IMR-90 (cell line): ENCODE measurements around the gene CAMK2G. TPM values are rescaled to one million over a fixed set of nuclear protein-coding genes. Genes with fewer than 3 reads are reported as not detected.

Experiments
- ATAC-seq: fragments of 200-7000 bp; cut with Tn5 transposase; 2 replicates; pipeline ENCODE4 v1.9.1; 2020; ENCODE audit warnings: low read depth, mild to moderate bottlenecking, moderate library complexity
- BruUV-seq: library from RNA; stranded (reverse); fragments of 400-500 nt; replicated peaks from 2 replicates; lab custom pipeline; 2021; lab: Mats Ljungman, UMichigan
- CTCF ChIA-PET: fragments of 300-600 bp; formaldehyde crosslinking; extraction: SDS; loops from one replicate; lab custom pipeline; 2021; ENCODE audit warnings: antibody characterized with exemption; lab: Yijun Ruan, JAX
- POLR2A ChIA-PET: fragments of 300-600 bp; sonication (Branson Sonifier 250); formaldehyde crosslinking; loops from one replicate; lab custom pipeline; 2022; ENCODE audit warnings: antibody characterized with exemption; ENCODE audit not compliant: unreplicated experiment; lab: Charles Lee
- DNase-seq: peaks from one replicate; pipeline ENCODE4 v3.0.0; 2013
- H2AFZ ChIP-seq: replicated peaks from 2 replicates; pipeline ENCODE3; 2013; ENCODE audit warnings: low read length, mild to moderate bottlenecking; ENCODE audit not compliant: poor library complexity
- H2AK5ac ChIP-seq: 2 replicates; pipeline ENCODE4 v1.6.1; 2013; ENCODE audit warnings: low read depth, low read length, inconsistent platforms
- H2AK9ac ChIP-seq: replicated peaks from 2 replicates; pipeline ENCODE3; 2013; ENCODE audit warnings: mild to moderate bottlenecking, low read depth, low read length, moderate library complexity; ENCODE audit not compliant: poor library complexity
- H2BK120ac ChIP-seq: 2 replicates; pipeline ENCODE4 v1.6.1; 2013; ENCODE audit warnings: low read depth, low read length, inconsistent platforms
- H2BK15ac ChIP-seq: 3 replicates; pipeline ENCODE4 v1.6.1; 2013; ENCODE audit warnings: low read depth, low read length, inconsistent platforms
- H2BK20ac ChIP-seq: 2 replicates; pipeline ENCODE4 v1.6.1; 2013; ENCODE audit warnings: low read depth, mild to moderate bottlenecking, inconsistent platforms, low read length, moderate library complexity
- H2BK5ac ChIP-seq: 2 replicates; pipeline ENCODE4 v1.6.1; 2013; ENCODE audit warnings: mild to moderate bottlenecking, low read depth, low read length, inconsistent platforms; ENCODE audit not compliant: poor library complexity, severe bottlenecking
- H3K14ac ChIP-seq: replicated peaks from 2 replicates; pipeline ENCODE4 v1.6.1; 2013; ENCODE audit warnings: low read depth, low read length, inconsistent platforms
- H3K18ac ChIP-seq: 2 replicates; pipeline ENCODE4 v1.6.1; 2013; ENCODE audit warnings: low read depth, low read length, control low read depth
- H3K23ac ChIP-seq: 2 replicates; pipeline ENCODE4 v1.6.1; 2013; ENCODE audit warnings: low read depth, low read length, inconsistent platforms
- H3K27ac ChIP-seq: 2 replicates; pipeline ENCODE4 v1.5.1; 2013; ENCODE audit warnings: mild to moderate bottlenecking, control low read depth, low read length; ENCODE audit not compliant: insufficient read depth
- H3K27me3 ChIP-seq: 2 replicates; pipeline ENCODE4 v1.6.1; 2013; ENCODE audit warnings: low read length; ENCODE audit not compliant: control insufficient read depth, insufficient read depth
- H3K36me3 ChIP-seq: 2 replicates; pipeline ENCODE4 v1.6.1; 2013; ENCODE audit warnings: low read length, mixed read lengths; ENCODE audit not compliant: control insufficient read depth, insufficient read depth
- H3K4ac ChIP-seq: 2 replicates; pipeline ENCODE4 v1.6.1; 2013; ENCODE audit warnings: low read depth, low read length, inconsistent platforms
- H3K4me1 ChIP-seq: 2 replicates; pipeline ENCODE4 v1.6.1; 2013; ENCODE audit warnings: low read length, mixed read lengths; ENCODE audit not compliant: control insufficient read depth, insufficient read depth
- H3K4me2 ChIP-seq: 2 replicates; pipeline ENCODE4 v1.6.1; 2013; ENCODE audit warnings: low read depth, mild to moderate bottlenecking, control low read depth, low read length, moderate library complexity
- H3K4me3 ChIP-seq: 2 replicates; pipeline ENCODE4 v1.5.1; 2013; ENCODE audit warnings: low read depth, mild to moderate bottlenecking, control low read depth, low read length, moderate library complexity; ENCODE audit not compliant: insufficient read depth
- H3K56ac ChIP-seq: 2 replicates; pipeline ENCODE4 v1.6.1; 2013; ENCODE audit warnings: low read length, inconsistent platforms; ENCODE audit not compliant: insufficient read depth; ENCODE audit errors: extremely low read depth
- H3K79me1 ChIP-seq, 2 experiments: 2 replicates each; pipeline ENCODE4 v1.6.1; 2013; ENCODE audit warnings: low read length in 2 of 2, inconsistent platforms in 1 of 2, low read depth in 1 of 2
- H3K9ac ChIP-seq: 2 replicates; pipeline ENCODE4 v1.6.1; 2013; ENCODE audit warnings: low read depth, low read length, control low read depth
- H3K9me1 ChIP-seq: 2 replicates; pipeline ENCODE4 v1.6.1; 2013; ENCODE audit warnings: low read length, inconsistent platforms; ENCODE audit not compliant: insufficient read depth
- H3K9me3 ChIP-seq: 2 replicates; pipeline ENCODE4 v1.6.1; 2013; ENCODE audit warnings: low read length; ENCODE audit not compliant: control insufficient read depth, insufficient read depth
- H4K20me1 ChIP-seq: 2 replicates; pipeline ENCODE4 v1.6.1; 2013; ENCODE audit warnings: low read length, inconsistent platforms; ENCODE audit not compliant: insufficient read depth
- H4K5ac ChIP-seq: 2 replicates; pipeline ENCODE4 v1.6.1; 2013; ENCODE audit warnings: mild to moderate bottlenecking, low read depth, low read length, control low read depth
- H4K8ac ChIP-seq, 2 experiments: 2 replicates each; pipeline ENCODE4 v1.6.1; 2013; ENCODE audit warnings: low read depth in 2 of 2, low read length in 2 of 2, control low read depth in 1 of 2, inconsistent platforms in 1 of 2
- H4K91ac ChIP-seq: 2 replicates; pipeline ENCODE4 v1.6.1; 2013; ENCODE audit warnings: low read depth, low read length, inconsistent platforms; ENCODE audit not compliant: insufficient read depth
- BHLHE40 ChIP-seq: fragments of 150-350 bp; IDR thresholded peaks from 2 replicates; pipeline ENCODE4 v1.6.1; 2016; ENCODE audit warnings: mild to moderate bottlenecking, low read depth, low read length
- CEBPB ChIP-seq: IDR thresholded peaks from 2 replicates; pipeline ENCODE4 v1.6.1; 2012; ENCODE audit warnings: low read depth, low read length, improper control_type of control experiment
- CHD1 ChIP-seq: IDR thresholded peaks from 2 replicates; pipeline ENCODE4 v1.6.1; 2012; ENCODE audit warnings: low read depth, low read length, improper control_type of control experiment
- FOS ChIP-seq: fragments of 150-350 bp; IDR thresholded peaks from 2 replicates; pipeline ENCODE4 v1.6.1; 2016; ENCODE audit warnings: low read depth, low read length
- MAFK ChIP-seq: IDR thresholded peaks from 2 replicates; pipeline ENCODE4 v1.6.1; 2012; ENCODE audit warnings: low read depth, low read length, improper control_type of control experiment
- MXI1 ChIP-seq: IDR thresholded peaks from 2 replicates; pipeline ENCODE4 v1.6.1; 2012; ENCODE audit warnings: low read depth, mild to moderate bottlenecking, low read length, moderate library complexity, borderline replicate concordance
- POLR2A ChIP-seq: IDR thresholded peaks from 2 replicates; pipeline ENCODE4 v1.6.1; 2012; ENCODE audit warnings: mild to moderate bottlenecking, low read depth, low read length
- RAD21 ChIP-seq: IDR thresholded peaks from 2 replicates; pipeline ENCODE4 v1.6.1; 2012; ENCODE audit warnings: low read length, improper control_type of control experiment
- RCOR1 ChIP-seq: IDR thresholded peaks from 2 replicates; pipeline ENCODE4 v1.6.1; 2012; ENCODE audit warnings: mild to moderate bottlenecking, low read length, improper control_type of control experiment; ENCODE audit not compliant: insufficient replicate concordance
- RFX5 ChIP-seq: IDR thresholded peaks from 2 replicates; pipeline ENCODE4 v1.8.0; 2012; ENCODE audit warnings: low read depth, mild to moderate bottlenecking, low read length, moderate library complexity
- SMC3 ChIP-seq: fragments of 150-350 bp; IDR thresholded peaks from 2 replicates; pipeline ENCODE4 v1.6.1; 2016; ENCODE audit warnings: low read depth, mild to moderate bottlenecking, antibody characterized with exemption, low read length, moderate library complexity
- WGBS, 2 experiments: methylation state at CpG; one replicate each; pipeline versions ENCODE4 v1.1.5 to v1.1.7; 2013; ENCODE audit warnings: missing lambda C conversion rate in 2 of 2; ENCODE audit not compliant: insufficient read length in 1 of 2; ENCODE audit errors: extremely low coverage in 2 of 2; 5-methylcytosine and 5-hydroxymethylcytosine counted together
- dilution Hi-C: fragments of 300-500 bp; cut with HindIII; formaldehyde crosslinking; loops from one replicate; pipeline ENCODE4 v1.14.3; 2018; ENCODE audit warnings: low sequenced_read_pairs; ENCODE audit not compliant: unreplicated experiment
- in situ Hi-C: fragments of 300-500 bp; cut with MboI; formaldehyde crosslinking; loops from 3 replicates; pipeline ENCODE4 v1.14.3; 2019; ENCODE audit warnings: low sequenced_read_pairs, inconsistent platforms, mixed read lengths
- intact Hi-C: fragments of 100-400 bp; cut with micrococcal nuclease; formaldehyde crosslinking; loops from 2 replicates; pipeline ENCODE4 v1.10.0; 2022
- polyA plus RNA-seq, 3 experiments: library from polyadenylated mRNA; depleted of rRNA; stranded (reverse); fragments of >200 nt; gene quantifications; 2 replicates each; pipeline ENCODE4 v1.2.3, GENCODE V29; 2012; ENCODE audit warnings: low replicate concordance in 1 of 3
- total RNA-seq: library from RNA; depleted of rRNA; stranded (reverse); fragments of >200 nt; gene quantifications from 2 replicates; pipeline ENCODE4 v1.2.3, GENCODE V29; 2012
- TF ChIP-seq, protein P1 (sequence below): fragments of 150-350 bp; IDR thresholded peaks from 2 replicates; pipeline ENCODE4 v1.6.1; 2016; ENCODE audit warnings: low read depth, mild to moderate bottlenecking, low read length, moderate library complexity, borderline replicate concordance
- TF ChIP-seq, protein P2 (sequence below): fragments of 150-350 bp; IDR thresholded peaks from 2 replicates; pipeline ENCODE4 v1.6.1; 2017; ENCODE audit warnings: mild to moderate bottlenecking, antibody characterized with exemption, low read length, low read depth
- TF ChIP-seq, protein P3 (sequence below): conservative IDR thresholded peaks from 2 replicates; pipeline ENCODE4 v1.5.1; 2012; ENCODE audit warnings: mild to moderate bottlenecking, low read depth, low read length, improper control_type of control experiment

Gene CAMK2G
- total and polyA plus RNA-seq, 2 of the 4 experiments (the other 2 are of a cell fraction) = 20.4 to 25.4 TPM

DNA sequence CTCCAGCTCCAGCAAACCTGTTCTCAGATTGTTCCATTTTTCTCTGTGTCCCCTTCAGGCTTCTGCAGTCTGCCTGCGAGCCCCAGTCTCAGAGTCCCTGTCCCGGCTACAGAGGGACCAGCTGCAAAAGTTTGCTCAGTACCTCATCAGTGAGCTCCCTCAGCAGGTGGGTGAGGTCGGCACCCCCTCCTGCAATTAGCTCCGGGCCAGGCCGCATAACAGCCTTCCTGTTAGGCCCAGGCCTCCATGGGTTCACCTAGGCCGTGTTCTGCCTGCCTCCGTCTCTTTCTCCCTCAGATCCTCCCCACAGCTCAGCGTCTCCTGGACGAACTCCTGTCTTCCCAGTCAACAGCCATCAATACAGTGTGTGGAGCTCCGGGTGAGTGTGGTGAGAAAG is 84.7 kb downstream of the CAMK2G start:
- no peaks in the 10 kb centered on the region for H3K9me3 ChIP-seq
- H3K9ac ChIP-seq = no peak overlapping the region
- H3K27ac ChIP-seq = no peak overlapping the region
- no peak overlapping the region for H2BK120ac ChIP-seq
- no peak overlapping the region for H3K4me3 ChIP-seq
- H2BK15ac ChIP-seq = no peak overlapping the region
- POLR2A ChIA-PET = no interaction called here
- H2BK5ac ChIP-seq = no peak overlapping the region
- H3K56ac ChIP-seq = no peak overlapping the region
- no peak overlapping the region for H2AK5ac ChIP-seq
- H4K91ac ChIP-seq = no peak overlapping the region
- dilution Hi-C loops = no loop called here
- in situ Hi-C loops = no loop called here
- no peak overlapping the region for H2AFZ ChIP-seq
- no peak overlapping the region for H4K5ac ChIP-seq
- peaks cover 37% of the 10 kb centered on the region for H4K20me1 ChIP-seq
- BruUV-seq = no TSS peak
- H2BK20ac ChIP-seq = no peak overlapping the region
- no peak overlapping the region for H3K4ac ChIP-seq
- H3K18ac ChIP-seq = no peak overlapping the region
- peaks cover 3% of the 10 kb centered on the region; the same call in 1 of the 2 replicates for H3K4me1 ChIP-seq
- H3K23ac ChIP-seq = no peak overlapping the region
- no peak overlapping the region for H4K8ac ChIP-seq
- CTCF ChIA-PET = no interaction called here
- ATAC-seq = no peak
- H3K79me1 ChIP-seq = peaks cover 18 to 55% of the 10 kb centered on the region in 2 experiments
- H3K36me3 ChIP-seq = peaks cover 57% of the 10 kb centered on the region
- no peak overlapping the region for H3K4me2 ChIP-seq
- H3K14ac ChIP-seq = no peak overlapping the region
- H3K27me3 ChIP-seq = no peaks in the 10 kb centered on the region
- TF ChIP-seq, protein P1, sequence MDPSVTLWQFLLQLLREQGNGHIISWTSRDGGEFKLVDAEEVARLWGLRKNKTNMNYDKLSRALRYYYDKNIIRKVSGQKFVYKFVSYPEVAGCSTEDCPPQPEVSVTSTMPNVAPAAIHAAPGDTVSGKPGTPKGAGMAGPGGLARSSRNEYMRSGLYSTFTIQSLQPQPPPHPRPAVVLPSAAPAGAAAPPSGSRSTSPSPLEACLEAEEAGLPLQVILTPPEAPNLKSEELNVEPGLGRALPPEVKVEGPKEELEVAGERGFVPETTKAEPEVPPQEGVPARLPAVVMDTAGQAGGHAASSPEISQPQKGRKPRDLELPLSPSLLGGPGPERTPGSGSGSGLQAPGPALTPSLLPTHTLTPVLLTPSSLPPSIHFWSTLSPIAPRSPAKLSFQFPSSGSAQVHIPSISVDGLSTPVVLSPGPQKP = no peak
- TF ChIP-seq, protein P2, sequence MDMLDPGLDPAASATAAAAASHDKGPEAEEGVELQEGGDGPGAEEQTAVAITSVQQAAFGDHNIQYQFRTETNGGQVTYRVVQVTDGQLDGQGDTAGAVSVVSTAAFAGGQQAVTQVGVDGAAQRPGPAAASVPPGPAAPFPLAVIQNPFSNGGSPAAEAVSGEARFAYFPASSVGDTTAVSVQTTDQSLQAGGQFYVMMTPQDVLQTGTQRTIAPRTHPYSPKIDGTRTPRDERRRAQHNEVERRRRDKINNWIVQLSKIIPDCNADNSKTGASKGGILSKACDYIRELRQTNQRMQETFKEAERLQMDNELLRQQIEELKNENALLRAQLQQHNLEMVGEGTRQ = no peak
- TF ChIP-seq CEBPB (no peak), CHD1 (no peak), RAD21 (no peak), RFX5 (no peak), SMC3 (no peak), MXI1 (no peak), POLR2A (no peak), MAFK (no peak), FOS (no peak), RCOR1 (no peak), BHLHE40 (no peak)
- TF ChIP-seq, protein P3, sequence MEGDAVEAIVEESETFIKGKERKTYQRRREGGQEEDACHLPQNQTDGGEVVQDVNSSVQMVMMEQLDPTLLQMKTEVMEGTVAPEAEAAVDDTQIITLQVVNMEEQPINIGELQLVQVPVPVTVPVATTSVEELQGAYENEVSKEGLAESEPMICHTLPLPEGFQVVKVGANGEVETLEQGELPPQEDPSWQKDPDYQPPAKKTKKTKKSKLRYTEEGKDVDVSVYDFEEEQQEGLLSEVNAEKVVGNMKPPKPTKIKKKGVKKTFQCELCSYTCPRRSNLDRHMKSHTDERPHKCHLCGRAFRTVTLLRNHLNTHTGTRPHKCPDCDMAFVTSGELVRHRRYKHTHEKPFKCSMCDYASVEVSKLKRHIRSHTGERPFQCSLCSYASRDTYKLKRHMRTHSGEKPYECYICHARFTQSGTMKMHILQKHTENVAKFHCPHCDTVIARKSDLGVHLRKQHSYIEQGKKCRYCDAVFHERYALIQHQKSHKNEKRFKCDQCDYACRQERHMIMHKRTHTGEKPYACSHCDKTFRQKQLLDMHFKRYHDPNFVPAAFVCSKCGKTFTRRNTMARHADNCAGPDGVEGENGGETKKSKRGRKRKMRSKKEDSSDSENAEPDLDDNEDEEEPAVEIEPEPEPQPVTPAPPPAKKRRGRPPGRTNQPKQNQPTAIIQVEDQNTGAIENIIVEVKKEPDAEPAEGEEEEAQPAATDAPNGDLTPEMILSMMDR = no peak
- no peak for DNase-seq
- H2AK9ac ChIP-seq = no peak overlapping the region
- WGBS, 2 experiments = 90% methylated on average over 2 of the region's 10 CpGs; no CpG with 5 or more reads in 1 of the 2 experiments
- intact Hi-C loops = no loop called here
- H3K9me1 ChIP-seq = peaks cover 13% of the 10 kb centered on the region; the same call in 1 of the 2 replicates
